Activated CD8-positive, alpha-beta memory T cell treated with anti-CD3 and anti-CD28 coated beads for 4 hours (primary cell): ENCODE results near the gene GRM1.

Source experiments
- DNase-seq, 2 donors: peaks; one replicate each; pipeline ENCODE4 v3.0.0-alpha.2; 2020; ENCODE audit warnings: low read depth in 2 of 2

Gene GRM1

DNA sequence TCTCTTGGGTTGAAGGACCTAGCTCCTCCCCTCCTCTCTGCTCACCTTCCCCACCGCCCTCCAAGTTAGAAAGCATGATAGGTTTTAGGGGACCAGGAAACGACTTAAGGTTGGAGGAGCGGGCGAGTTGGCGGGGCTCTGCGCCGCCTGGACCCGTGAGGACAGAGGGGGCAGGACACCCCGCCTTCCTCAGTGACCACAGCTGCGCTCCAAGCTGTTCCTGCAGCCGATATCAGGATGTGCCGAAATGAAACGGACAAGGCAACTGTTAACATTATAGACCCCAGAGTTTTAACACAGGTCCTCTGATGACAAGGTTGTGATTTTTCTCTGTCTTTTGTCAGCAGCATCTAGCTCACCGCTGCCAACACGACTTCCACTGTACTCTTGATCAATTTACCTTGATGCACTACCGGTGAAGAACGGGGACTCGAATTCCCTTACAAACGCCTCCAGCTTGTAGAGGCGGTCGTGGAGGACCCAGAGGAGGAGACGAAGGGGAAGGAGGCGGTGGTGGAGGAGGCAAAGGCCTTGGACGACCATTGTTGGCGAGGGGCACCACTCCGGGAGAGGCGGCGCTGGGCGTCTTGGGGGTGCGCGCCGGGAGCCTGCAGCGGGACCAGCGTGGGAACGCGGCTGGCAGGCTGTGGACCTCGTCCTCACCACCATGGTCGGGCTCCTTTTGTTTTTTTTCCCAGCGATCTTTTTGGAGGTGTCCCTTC is at the start of gene GRM1:
TSS of gene GRM1 (plus strand) at position 212 of the 722 bp plus-strand sequence. CDS start at position 668, 456 bp downstream.
- no peak for DNase-seq

DNA sequence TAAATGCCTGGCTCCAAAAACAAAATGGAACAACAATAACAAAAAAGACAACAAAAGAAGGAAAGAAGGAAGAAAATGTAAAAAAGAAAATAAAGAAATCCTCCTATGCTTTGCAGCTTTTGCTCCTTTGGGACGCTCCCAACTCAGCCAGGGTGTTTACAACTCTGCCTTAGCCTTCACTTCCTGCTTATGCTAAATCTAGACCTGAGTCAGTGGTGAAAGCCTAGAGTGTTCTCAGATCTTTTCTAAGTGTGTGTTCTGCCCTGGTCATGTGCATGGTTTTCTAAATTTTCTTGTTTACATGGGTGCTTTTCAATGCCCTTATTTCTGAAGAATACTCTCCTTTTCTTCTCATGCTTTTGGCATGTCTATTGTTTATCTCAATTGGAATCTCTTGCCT is 19.5 kb upstream of the GRM1 start:
- DNase-seq, result no peak

DNA sequence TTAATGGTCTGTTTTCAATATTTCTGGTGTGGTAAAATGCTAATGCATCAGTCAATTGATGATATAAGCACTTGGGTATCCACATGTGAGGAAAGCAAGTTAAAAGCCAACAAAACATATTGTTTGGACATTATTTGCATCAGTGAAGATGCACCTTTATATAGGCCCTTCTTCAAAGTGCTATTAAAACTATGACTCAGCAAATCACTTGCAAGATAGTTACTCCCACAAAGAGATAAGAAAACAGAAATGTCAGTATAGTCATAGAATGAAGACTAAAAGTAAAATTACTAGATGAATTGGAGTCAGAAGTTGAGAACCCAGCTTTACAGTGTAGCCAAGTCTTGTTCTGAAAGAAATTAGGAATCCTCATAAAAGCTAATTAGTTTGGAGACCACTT is 14.6 kb upstream of the GRM1 start:
- no peak for DNase-seq

DNA sequence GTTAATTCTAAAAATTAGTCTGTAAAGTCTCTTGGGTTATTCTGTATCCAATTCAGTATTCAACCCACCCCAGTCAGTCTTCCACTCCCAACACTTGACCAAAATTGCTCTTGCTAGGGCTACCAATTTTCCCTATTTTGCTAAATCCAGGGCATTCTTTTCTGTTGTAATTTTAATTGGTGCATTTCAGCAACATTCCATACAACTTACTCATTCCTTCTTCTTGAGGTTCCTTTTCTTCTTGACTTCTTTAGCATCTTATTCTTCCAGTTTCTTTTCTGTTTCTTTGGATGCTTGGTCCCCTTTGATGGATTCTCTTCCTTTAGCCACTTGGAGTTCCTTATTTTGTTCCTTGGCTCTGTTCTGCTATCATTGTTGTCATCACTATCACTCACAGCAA is 11.2 kb upstream of the GRM1 start:
- no peak for DNase-seq

- DNase-seq, result no peak
Observed at GRCh38 chr6:146026873-146027272, 2.0 kb upstream of the GRM1 start.

- DNase-seq, result no peak
Observed at GRCh38 chr6:146027586-146028251, 1.1 kb upstream of the GRM1 start.

- DNase-seq, result no peak
Observed at GRCh38 chr6:146028252-146028795, 538 bp upstream of the GRM1 start.

- no peak for DNase-seq
Observed at GRCh38 chr6:146029573-146030184, 817 bp downstream of the GRM1 start.

GRCh38 chr6:146032387-146032786 is 3.5 kb downstream of the GRM1 start:
- no peak for DNase-seq

GRCh38 chr6:146040360-146040759 is 11.5 kb downstream of the GRM1 start:
- DNase-seq, result no peak

- DNase-seq, result no peak
Observed at GRCh38 chr6:146041282-146041681, 12.4 kb downstream of the GRM1 start.

GRCh38 chr6:146047371-146047770 is 18.5 kb downstream of the GRM1 start:
- no peak for DNase-seq

DNA sequence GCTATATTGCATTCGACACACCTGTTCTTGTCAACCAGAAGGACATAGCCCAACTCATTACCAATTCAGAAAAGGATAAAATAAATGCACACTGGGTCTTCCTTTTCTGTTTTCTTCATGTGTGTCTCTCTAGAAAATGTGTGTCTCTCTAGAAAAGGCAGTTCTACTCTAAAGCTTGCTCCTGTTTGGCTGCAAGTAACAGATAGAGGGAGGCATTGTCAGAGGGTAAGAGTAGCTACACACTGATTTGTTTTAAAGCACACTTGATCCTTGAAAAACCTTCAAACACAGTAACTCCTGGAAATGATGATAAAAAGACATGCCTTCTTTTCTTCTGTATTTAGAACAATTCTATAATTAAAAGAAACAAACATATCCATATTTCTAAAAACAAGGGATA is 21.3 kb downstream of the GRM1 start:
- no peak for DNase-seq

- no peak for DNase-seq
Observed at GRCh38 chr6:146056506-146056905, 27.6 kb downstream of the GRM1 start.

GRCh38 chr6:146065690-146066089 is 36.8 kb downstream of the GRM1 start:
- no peak for DNase-seq

DNA sequence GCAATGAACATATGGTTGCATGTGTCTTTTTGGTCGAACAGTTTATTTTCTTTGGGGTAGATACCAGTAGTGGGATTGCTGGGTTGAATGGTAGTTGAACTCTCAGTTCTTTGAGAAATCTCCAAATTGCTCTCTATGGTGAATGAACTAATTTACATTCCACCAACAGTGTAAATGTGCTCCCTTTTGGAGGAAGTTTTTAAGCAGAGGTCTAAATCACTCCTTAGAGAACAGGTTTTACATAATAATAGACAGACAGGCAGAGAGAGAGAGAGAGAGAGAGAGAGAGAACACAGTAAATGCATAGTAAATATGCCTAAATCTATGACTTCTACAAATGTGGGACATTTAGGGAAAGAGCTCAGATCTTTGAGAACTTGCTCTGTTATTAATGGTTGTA is 37.6 kb downstream of the GRM1 start:
- no peak for DNase-seq

DNA sequence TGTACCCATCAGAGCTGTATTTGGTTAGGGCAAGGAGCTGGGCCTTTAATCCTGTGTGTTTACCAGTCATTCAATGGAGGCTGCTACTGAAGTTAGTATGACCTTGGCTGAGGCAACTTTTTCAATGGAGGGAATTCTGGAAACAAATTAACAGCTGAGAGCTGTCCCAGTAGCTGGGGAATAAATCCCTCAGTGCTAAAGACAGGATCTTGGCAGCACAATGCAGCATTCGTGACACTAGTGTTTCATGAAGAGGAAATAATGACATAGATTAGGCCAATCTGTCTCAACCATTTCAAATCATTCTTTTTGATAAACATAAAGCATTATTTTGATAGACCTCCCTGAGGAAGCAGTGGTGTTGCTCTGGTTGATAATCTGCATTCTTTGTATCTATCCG is 42.9 kb downstream of the GRM1 start:
- DNase-seq, result no peak

- no peak for DNase-seq
Observed at GRCh38 chr6:146077992-146078391, 49.1 kb downstream of the GRM1 start.

DNA sequence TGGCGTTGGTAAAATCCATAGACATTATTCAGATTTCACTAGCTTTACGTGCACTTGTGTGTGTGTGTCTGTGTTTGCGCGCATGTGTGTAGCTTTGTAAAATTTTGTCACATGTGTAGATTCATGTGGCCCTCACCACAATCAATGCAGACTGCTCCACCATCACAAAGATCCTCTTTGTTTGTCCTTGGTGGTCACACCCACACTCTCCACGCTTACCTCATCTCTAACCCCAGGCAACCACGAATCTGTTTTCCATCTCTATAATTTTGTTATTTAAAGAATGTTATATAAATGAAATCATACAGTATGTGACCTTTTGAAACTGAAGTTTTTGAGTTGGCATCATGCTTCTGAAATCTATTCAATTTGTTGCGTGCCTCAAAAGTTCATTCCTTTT is 58.5 kb downstream of the GRM1 start:
- DNase-seq, result no peak

DNA sequence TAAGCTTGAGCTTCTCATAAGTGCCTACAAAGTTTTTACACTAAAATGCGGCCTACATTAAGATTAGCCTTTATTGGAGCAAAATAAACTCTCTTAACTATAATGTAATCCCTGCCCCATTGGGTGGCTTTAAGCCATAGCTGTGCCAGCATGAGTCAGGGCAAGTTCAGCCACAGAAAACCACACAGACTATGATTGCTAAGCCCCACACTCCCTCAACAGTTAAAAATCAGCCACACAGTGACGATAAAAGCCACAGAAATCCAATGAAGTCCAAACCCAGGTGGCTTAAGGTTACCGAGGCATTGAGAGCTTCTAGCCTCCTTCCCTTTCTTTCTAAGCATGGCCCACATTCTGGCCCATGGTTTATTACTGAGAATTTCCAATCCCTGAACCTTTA is 61.6 kb downstream of the GRM1 start:
- DNase-seq, result no peak

- no peak for DNase-seq
Observed at GRCh38 chr6:146092961-146093686, 64.3 kb downstream of the GRM1 start.

- DNase-seq, result no peak
Observed at GRCh38 chr6:146095481-146095880, 66.6 kb downstream of the GRM1 start.
